ENCODE results near the gene PCDH19. TPM values are rescaled to one million over a fixed set of nuclear protein-coding genes. Genes with fewer than 3 reads are reported as not detected.

PCDH19 gene
- total RNA-seq, 3 donors from 2014 or later (not counting 1 experiment from before 2014, with no cell fraction given): not detected

DNA sequence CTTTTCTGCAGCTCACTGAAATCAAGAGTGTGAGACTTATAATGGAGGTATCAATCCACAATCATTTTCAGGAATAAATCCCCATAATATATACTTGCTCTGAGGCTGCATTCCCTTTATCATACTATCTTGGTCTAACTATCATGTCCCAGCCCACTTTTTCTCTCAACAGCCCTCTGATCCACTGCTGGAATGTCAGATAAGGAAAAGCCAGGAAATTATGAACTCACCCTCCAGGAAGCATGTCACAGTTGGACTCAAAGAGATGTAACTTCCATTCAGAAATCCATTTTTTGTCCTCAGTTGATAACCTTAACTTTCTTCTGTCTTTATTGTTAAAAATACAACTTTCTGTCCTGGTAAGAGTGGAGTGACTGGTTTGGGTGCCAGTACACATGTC, 144.9 kb downstream of the PCDH19 start:
- Mint-ChIP-seq H3K4me1 (no peaks in the 10 kb centered on the region), H3K4me3 (no peak overlapping the region), H3K27me3 (ENCODE audit: low read depth in 2 of 2) (no peaks in the 10 kb centered on the region), H3K36me3 (no peaks in the 10 kb centered on the region), H3K27ac (no peak overlapping the region), H3K9me3 (peaks cover 2 to 5% of the 10 kb centered on the region in 2 donors)
- TF ChIP-seq, protein P1, sequence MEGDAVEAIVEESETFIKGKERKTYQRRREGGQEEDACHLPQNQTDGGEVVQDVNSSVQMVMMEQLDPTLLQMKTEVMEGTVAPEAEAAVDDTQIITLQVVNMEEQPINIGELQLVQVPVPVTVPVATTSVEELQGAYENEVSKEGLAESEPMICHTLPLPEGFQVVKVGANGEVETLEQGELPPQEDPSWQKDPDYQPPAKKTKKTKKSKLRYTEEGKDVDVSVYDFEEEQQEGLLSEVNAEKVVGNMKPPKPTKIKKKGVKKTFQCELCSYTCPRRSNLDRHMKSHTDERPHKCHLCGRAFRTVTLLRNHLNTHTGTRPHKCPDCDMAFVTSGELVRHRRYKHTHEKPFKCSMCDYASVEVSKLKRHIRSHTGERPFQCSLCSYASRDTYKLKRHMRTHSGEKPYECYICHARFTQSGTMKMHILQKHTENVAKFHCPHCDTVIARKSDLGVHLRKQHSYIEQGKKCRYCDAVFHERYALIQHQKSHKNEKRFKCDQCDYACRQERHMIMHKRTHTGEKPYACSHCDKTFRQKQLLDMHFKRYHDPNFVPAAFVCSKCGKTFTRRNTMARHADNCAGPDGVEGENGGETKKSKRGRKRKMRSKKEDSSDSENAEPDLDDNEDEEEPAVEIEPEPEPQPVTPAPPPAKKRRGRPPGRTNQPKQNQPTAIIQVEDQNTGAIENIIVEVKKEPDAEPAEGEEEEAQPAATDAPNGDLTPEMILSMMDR (IDR thresholded peaks at IDR 0.05): no peak
- no peak overlapping the region for H3K27ac ChIP-seq (ENCODE audit: low read length)
- ATAC-seq (no peak), DNase-seq (no peak)
- intact Hi-C loops (cut with micrococcal nuclease): no loop called here
- H3K36me3 ChIP-seq (ENCODE audit: control insufficient read depth, insufficient read depth, low read length): no peaks in the 10 kb centered on the region
- no peaks in the 10 kb centered on the region for H3K4me1 ChIP-seq (ENCODE audit: control insufficient read depth, insufficient read depth, low read length)
- H3K9me3 ChIP-seq (ENCODE audit: control insufficient read depth, insufficient read depth, low read length): no peaks in the 10 kb centered on the region
- H3K27me3 ChIP-seq (ENCODE audit: control insufficient read depth, insufficient read depth, low read length): no peaks in the 10 kb centered on the region
- no peak overlapping the region for H3K4me3 ChIP-seq (ENCODE audit: low read length)

DNA sequence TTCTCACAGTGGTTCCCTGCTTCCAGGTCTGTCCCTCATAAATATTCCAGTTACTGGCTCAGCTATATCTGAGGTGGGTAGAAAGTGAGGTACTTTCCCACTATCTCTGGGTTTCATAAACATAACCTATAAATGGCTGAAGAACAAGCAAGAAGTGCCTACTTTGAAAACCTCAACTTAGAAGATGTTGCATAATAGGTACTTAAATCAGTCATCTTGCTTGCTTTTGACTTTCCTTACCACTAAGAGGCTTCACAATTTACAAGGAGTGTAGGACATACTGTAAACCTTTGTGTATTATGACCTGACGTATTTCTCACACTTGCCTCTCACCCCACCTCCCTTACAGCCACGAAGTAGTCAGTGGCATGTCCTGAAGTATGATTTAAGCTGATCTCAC, 145.9 kb downstream of the PCDH19 start:
- TF ChIP-seq, protein P1 (IDR thresholded peaks at IDR 0.05): no peak
- no peak overlapping the region for H3K4me3 Mint-ChIP-seq
- no peaks in the 10 kb centered on the region for H3K4me1 Mint-ChIP-seq
- H3K4me3 ChIP-seq (ENCODE audit: low read length): no peak overlapping the region
- H3K27me3 Mint-ChIP-seq (ENCODE audit: low read depth in 2 of 2): no peaks in the 10 kb centered on the region
- no peak overlapping the region for H3K27ac ChIP-seq (ENCODE audit: low read length)
- H3K4me1 ChIP-seq (ENCODE audit: control insufficient read depth, insufficient read depth, low read length): no peaks in the 10 kb centered on the region
- H3K36me3 Mint-ChIP-seq: no peaks in the 10 kb centered on the region
- ATAC-seq (no peak), DNase-seq (no peak)
- WGBS (ENCODE audit: insufficient coverage): no CpG with 5 or more reads among the region's 2 CpGs
- H3K36me3 ChIP-seq (ENCODE audit: control insufficient read depth, insufficient read depth, low read length): no peaks in the 10 kb centered on the region
- no peak overlapping the region for H3K27ac Mint-ChIP-seq
- H3K9me3 ChIP-seq (ENCODE audit: control insufficient read depth, insufficient read depth, low read length): no peaks in the 10 kb centered on the region
- no peaks in the 10 kb centered on the region for H3K27me3 ChIP-seq (ENCODE audit: control insufficient read depth, insufficient read depth, low read length)
- intact Hi-C loops (cut with micrococcal nuclease): no loop called here
- H3K9me3 Mint-ChIP-seq: peaks cover 2 to 5% of the 10 kb centered on the region in 2 donors

GRCh38 chrX:100263650-100264049, 146.4 kb downstream of the PCDH19 start:
- TF ChIP-seq, protein P1 (IDR thresholded peaks at IDR 0.05): no peak
- Mint-ChIP-seq H3K36me3 (no peaks in the 10 kb centered on the region), H3K27me3 (ENCODE audit: low read depth in 2 of 2) (no peaks in the 10 kb centered on the region), H3K4me1 (no peaks in the 10 kb centered on the region), H3K27ac (no peak overlapping the region), H3K4me3 (no peak overlapping the region), H3K9me3 (peaks cover 0 to 5% of the 10 kb centered on the region in 2 donors)
- WGBS (ENCODE audit: insufficient coverage): 86% methylated on average over 1 of the region's 3 CpGs
- H3K4me1 ChIP-seq (ENCODE audit: control insufficient read depth, insufficient read depth, low read length): no peaks in the 10 kb centered on the region
- H3K27me3 ChIP-seq (ENCODE audit: control insufficient read depth, insufficient read depth, low read length): no peaks in the 10 kb centered on the region
- no peak overlapping the region for H3K4me3 ChIP-seq (ENCODE audit: low read length)
- no peaks in the 10 kb centered on the region for H3K36me3 ChIP-seq (ENCODE audit: control insufficient read depth, insufficient read depth, low read length)
- no peak for DNase-seq
- H3K27ac ChIP-seq (ENCODE audit: low read length): no peak overlapping the region
- ATAC-seq: no peak
- intact Hi-C loops (cut with micrococcal nuclease): no loop called here
- H3K9me3 ChIP-seq (ENCODE audit: control insufficient read depth, insufficient read depth, low read length): no peaks in the 10 kb centered on the region

DNA sequence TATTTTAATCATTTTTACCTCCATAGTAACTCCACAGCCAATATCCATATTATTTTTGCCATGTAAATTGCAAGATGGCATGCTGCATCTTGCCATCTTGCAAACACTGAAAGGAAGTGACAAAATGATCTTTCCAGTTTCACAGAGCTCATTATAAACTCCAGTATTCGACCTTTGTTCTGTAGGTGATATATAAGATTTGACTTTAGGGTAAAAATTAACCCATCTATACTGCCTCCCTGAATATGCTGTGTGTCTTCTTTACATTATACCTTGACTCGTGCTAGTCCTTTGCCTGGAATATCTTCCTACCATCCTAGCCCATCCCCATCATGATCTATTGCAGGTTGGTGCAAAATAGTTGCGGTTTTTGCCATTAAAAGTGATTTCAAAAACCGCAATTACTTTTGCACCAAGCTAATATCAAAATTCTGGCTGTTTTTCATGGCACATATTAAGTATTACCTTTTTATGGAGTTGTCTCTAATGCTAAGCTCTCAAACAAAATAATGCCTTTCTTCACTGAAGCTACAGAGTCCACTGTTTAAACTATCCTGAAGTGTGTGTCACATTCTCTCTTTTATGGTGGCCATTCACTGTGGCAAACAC, 161.1 kb downstream of the PCDH19 start:
- Mint-ChIP-seq H3K36me3 (no peaks in the 10 kb centered on the region), H3K27ac (no peak overlapping the region), H3K27me3 (ENCODE audit: low read depth in 2 of 2) (no peaks in the 10 kb centered on the region), H3K4me3 (no peak overlapping the region), H3K4me1 (no peaks in the 10 kb centered on the region), H3K9me3 (peaks cover 2 to 11% of the 10 kb centered on the region in 2 donors)
- Histone ChIP-seq H3K36me3 (ENCODE audit: control insufficient read depth, insufficient read depth, low read length) (no peaks in the 10 kb centered on the region), H3K4me3 (ENCODE audit: low read length) (no peak overlapping the region), H3K9me3 (ENCODE audit: control insufficient read depth, insufficient read depth, low read length) (no peaks in the 10 kb centered on the region), H3K27me3 (ENCODE audit: control insufficient read depth, insufficient read depth, low read length) (no peaks in the 10 kb centered on the region), H3K27ac (ENCODE audit: low read length) (no peak overlapping the region), H3K4me1 (ENCODE audit: control insufficient read depth, insufficient read depth, low read length) (no peaks in the 10 kb centered on the region)
- WGBS (ENCODE audit: insufficient coverage): 80% methylated on average over 1 of the region's 4 CpGs
- intact Hi-C loops (cut with micrococcal nuclease): no loop called here
- TF ChIP-seq, protein P1 (IDR thresholded peaks at IDR 0.05): no peak
- ATAC-seq (no peak), DNase-seq (no peak)

All from natural killer cell (primary cell).